ENCODE measurements around the gene S1PR5. TPM values are rescaled to one million over a fixed set of nuclear protein-coding genes. Genes with fewer than 3 reads are reported as not detected.

S1PR5 gene
- total RNA-seq, 1 donor from 2014 or later, result 0.83 TPM

DNA sequence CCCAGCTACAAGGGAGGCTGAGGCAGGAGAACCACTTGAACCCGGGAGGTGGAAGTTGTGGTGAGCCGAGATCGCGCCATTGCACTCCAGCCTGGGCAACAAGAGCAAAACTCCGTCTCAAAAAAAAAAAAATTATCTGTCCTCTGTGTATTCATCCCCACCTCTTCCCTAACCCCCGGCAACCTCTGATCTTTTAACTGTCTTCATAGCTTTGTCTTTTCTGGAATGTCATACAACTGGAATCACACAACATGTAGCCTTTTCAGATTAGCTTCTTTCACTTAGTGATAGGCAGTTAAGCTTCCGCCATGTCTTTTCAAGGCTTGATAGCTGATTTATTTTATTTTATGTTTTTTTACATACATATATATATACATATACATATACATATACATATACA is 8.4 kb upstream of the S1PR5 start:
- H3K4me1 Mint-ChIP-seq (ENCODE audit: unreplicated experiment), result peaks cover 3% of the 10 kb centered on the region
- no peaks in the 10 kb centered on the region for H3K9me3 Mint-ChIP-seq (ENCODE audit: unreplicated experiment)
- no peaks in the 10 kb centered on the region for H3K27me3 Mint-ChIP-seq (ENCODE audit: unreplicated experiment)
- no peaks in the 10 kb centered on the region for H3K36me3 Mint-ChIP-seq (ENCODE audit: unreplicated experiment)
- no peak for DNase-seq (ENCODE audit: extremely low spot score, unreplicated experiment)
- no peak overlapping the region for H3K27ac Mint-ChIP-seq (ENCODE audit: unreplicated experiment)
- H3K4me3 Mint-ChIP-seq (ENCODE audit: unreplicated experiment), result no peak overlapping the region
- TF ChIP-seq, protein P1, sequence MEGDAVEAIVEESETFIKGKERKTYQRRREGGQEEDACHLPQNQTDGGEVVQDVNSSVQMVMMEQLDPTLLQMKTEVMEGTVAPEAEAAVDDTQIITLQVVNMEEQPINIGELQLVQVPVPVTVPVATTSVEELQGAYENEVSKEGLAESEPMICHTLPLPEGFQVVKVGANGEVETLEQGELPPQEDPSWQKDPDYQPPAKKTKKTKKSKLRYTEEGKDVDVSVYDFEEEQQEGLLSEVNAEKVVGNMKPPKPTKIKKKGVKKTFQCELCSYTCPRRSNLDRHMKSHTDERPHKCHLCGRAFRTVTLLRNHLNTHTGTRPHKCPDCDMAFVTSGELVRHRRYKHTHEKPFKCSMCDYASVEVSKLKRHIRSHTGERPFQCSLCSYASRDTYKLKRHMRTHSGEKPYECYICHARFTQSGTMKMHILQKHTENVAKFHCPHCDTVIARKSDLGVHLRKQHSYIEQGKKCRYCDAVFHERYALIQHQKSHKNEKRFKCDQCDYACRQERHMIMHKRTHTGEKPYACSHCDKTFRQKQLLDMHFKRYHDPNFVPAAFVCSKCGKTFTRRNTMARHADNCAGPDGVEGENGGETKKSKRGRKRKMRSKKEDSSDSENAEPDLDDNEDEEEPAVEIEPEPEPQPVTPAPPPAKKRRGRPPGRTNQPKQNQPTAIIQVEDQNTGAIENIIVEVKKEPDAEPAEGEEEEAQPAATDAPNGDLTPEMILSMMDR (IDR thresholded peaks at IDR 0.05), result no peak

DNA sequence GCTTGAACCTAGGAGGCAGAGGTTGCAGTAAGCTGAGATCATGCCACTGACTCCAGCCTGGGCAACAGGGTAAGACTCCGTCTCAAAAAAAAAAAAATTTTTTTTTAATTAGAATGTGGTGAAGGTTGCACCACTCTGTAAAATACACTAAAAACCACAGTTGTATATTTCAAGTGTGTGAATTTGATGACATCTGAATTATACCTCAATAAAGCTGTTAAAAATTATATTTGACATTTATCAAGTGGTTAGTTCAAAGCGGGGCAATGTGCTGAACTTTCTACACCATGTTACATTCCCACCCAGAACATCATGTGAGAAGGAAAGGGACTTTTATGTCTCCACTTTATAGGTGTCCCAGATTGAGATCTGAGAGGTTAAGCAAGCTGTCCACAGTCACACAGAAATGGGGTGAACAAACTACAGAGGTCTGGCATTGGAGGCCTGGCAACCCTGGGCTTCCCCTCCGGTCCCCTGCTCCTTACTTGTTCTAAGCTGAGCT is 5.9 kb upstream of the S1PR5 start:
- Mint-ChIP-seq H3K36me3 (ENCODE audit: unreplicated experiment) (no peaks in the 10 kb centered on the region), H3K4me1 (ENCODE audit: unreplicated experiment) (peaks cover 16% of the 10 kb centered on the region), H3K27ac (ENCODE audit: unreplicated experiment) (no peak overlapping the region), H3K4me3 (ENCODE audit: unreplicated experiment) (no peak overlapping the region), H3K27me3 (ENCODE audit: unreplicated experiment) (no peaks in the 10 kb centered on the region), H3K9me3 (ENCODE audit: unreplicated experiment) (no peaks in the 10 kb centered on the region)
- DNase-seq (ENCODE audit: extremely low spot score, unreplicated experiment), result no peak
- TF ChIP-seq, protein P1 (IDR thresholded peaks at IDR 0.05), result no peak

DNA sequence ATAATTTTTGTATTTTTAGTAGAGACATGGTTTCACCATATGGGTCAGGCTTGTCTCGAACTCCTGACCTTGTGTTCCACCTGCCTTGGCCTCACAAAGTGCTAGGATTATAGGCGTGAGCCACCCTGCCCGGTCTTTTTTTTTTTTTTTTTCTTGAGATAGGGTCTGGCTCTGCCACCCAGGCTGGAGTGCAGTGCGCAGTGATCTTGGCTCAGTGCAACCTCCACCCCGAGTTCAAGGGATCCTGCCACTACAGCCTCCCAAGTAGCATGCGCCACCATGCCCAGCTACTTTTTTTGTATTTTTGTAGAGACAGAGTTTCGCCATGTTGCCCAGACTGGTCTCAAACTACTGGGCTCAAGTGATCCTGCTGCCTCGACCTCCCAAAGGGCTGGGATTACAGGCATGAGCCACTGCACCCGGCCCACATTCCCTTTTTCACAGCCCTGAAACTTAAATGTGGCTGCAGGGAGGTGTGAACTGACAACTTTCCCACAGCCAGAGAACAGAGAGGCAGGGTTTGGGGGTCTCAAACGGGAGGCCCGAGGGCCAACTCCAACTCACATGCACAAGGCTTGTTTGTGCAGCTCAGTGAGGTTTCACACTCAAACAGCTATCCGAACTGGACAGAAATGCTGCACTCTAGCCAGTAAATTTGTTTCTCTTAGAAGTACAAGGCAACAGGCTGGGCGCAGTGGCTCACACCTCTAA is 4.4 kb upstream of the S1PR5 start:
- TF ChIP-seq, protein P1 (IDR thresholded peaks at IDR 0.05), result no peak
- no peak overlapping the region for H3K4me3 Mint-ChIP-seq (ENCODE audit: unreplicated experiment)
- H3K9me3 Mint-ChIP-seq (ENCODE audit: unreplicated experiment), result no peaks in the 10 kb centered on the region
- no peaks in the 10 kb centered on the region for H3K27me3 Mint-ChIP-seq (ENCODE audit: unreplicated experiment)
- H3K36me3 Mint-ChIP-seq (ENCODE audit: unreplicated experiment), result no peaks in the 10 kb centered on the region
- H3K27ac Mint-ChIP-seq (ENCODE audit: unreplicated experiment), result no peak overlapping the region
- DNase-seq (ENCODE audit: extremely low spot score, unreplicated experiment), result no peak
- H3K4me1 Mint-ChIP-seq (ENCODE audit: unreplicated experiment), result peaks cover 24% of the 10 kb centered on the region

DNA sequence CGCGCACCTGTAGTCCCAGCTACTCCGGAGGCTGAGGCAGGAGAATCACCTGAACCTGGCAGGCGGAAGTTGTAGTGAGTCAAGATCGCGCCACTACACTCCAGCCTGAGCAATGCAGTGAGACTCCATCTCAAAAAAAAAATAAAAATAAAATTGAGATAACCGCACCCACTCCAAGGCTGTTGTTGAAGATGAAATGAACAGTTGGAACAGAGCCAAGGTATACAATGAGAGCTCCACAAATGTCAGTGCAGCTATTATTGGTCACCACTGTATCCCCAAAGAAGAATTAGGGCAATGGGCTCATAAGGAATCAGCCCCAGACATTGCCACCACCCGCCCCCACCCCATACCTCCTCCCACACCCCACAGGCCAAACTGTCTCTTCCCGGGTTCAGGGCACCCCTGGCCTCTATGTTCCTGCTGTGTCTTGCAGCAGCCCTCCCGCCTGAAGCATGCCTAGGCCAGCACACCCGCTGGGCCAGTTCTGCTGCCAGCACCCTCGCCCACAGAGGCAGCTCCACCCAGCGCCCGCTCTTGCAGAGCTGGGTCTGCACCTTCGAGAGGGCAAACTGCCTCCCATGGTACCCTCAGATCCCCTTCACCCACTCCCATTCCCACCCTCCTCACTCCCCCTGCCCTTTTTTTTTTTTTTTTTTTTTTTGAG is 3.5 kb upstream of the S1PR5 start:
- TF ChIP-seq, protein P1 (IDR thresholded peaks at IDR 0.05), result no peak
- H3K9me3 Mint-ChIP-seq (ENCODE audit: unreplicated experiment), result no peaks in the 10 kb centered on the region
- no peaks in the 10 kb centered on the region for H3K36me3 Mint-ChIP-seq (ENCODE audit: unreplicated experiment)
- H3K27me3 Mint-ChIP-seq (ENCODE audit: unreplicated experiment), result no peaks in the 10 kb centered on the region
- no peak overlapping the region for H3K27ac Mint-ChIP-seq (ENCODE audit: unreplicated experiment)
- no peak for DNase-seq (ENCODE audit: extremely low spot score, unreplicated experiment)
- H3K4me3 Mint-ChIP-seq (ENCODE audit: unreplicated experiment), result no peak overlapping the region
- peaks cover 30% of the 10 kb centered on the region for H3K4me1 Mint-ChIP-seq (ENCODE audit: unreplicated experiment)

DNA sequence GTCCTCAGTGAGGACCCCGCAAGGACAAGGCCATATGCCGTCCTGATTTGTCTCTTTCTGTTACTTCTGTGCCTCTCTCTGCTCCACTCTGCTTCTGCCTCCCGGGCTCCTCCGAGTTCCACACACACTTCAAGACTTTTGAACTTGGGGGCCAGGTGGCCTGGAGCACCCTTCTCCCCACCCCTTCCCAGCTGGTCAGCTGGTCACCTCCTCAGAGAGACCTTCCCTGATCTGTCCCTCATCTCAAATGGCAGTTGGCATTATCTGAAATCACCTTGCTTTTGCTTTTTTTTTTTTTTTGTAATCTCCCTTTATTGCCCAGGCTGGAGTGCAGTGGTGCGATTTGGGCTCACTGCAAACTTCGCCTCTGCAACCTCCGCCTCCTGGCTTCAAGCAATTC is 2.2 kb upstream of the S1PR5 start:
- no peaks in the 10 kb centered on the region for H3K9me3 Mint-ChIP-seq (ENCODE audit: unreplicated experiment)
- DNase-seq (ENCODE audit: extremely low spot score, unreplicated experiment), result no peak
- H3K27me3 Mint-ChIP-seq (ENCODE audit: unreplicated experiment), result no peaks in the 10 kb centered on the region
- H3K4me3 Mint-ChIP-seq (ENCODE audit: unreplicated experiment), result no peak overlapping the region
- H3K27ac Mint-ChIP-seq (ENCODE audit: unreplicated experiment), result no peak overlapping the region
- no peaks in the 10 kb centered on the region for H3K36me3 Mint-ChIP-seq (ENCODE audit: unreplicated experiment)
- TF ChIP-seq, protein P1 (IDR thresholded peaks at IDR 0.05), result no peak
- H3K4me1 Mint-ChIP-seq (ENCODE audit: unreplicated experiment), result peaks cover 32% of the 10 kb centered on the region

Data from osteocyte (in vitro differentiated cells).